Activated T-cell treated with anti-CD3 and anti-CD28 coated beads for 24 hours (primary cell): ENCODE measurements around the gene SSBP1.
A peak's percentile ranks its signal among the peaks of the same experiment; 100 is the strongest.
"Not testable (repeated sequence)": the region's sequence is repeated elsewhere in the genome, so short reads cannot be mapped to it uniquely, and the experiment has no call there.

ENCODE experiments used
- DNase-seq: peaks from one replicate; pipeline ENCODE4 v3.0.0-alpha.2; 2020; ENCODE audit warnings: low read depth

Gene SSBP1

DNA sequence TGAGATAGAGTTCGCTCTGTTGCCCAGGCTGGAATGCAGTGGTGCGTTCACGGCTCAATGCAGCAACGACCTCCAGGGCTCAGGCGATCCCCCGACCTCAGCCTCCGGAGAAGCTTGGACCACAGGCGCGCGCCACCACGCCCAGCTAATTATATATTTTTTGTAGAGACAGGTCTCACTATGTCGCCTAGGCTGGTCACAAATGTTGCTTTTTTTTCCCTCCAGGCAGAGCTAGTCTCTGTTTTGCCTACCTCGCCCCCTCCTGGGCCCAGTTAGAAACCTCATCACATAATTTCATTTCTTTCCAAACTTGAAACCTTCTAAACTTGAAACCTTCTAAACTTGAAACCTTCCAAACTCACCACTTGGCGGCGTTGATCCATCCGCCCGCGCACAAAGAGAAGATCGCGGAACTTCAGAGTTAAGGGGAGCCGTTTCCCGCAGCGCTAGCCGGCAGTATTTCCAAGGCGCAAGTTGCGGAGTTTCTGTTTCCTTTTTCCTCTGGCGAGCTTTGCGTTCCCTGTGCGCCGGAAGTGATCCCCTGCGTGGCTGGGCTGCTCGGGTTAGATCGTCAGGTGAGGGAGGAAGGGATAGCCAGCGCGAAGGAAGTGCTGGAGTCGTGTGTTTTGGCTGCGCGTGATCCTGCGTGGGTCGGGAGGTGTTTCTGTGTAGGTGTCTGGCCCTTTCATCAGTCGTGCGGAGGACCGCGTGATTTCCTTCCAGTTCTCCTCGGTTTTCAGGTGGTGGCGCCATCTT, at the start of gene SSBP1:
Gene SSBP1 (plus strand): TSS at position 523 of the 756 bp plus-strand sequence. CDS start 809 bp downstream, outside the sequence.
- DNase-seq = peak; percentile 89

- not testable (repeated sequence) for DNase-seq
These were observed 48.9 kb upstream of the SSBP1 start for GRCh38 chr7:141689072-141689825.

DNA sequence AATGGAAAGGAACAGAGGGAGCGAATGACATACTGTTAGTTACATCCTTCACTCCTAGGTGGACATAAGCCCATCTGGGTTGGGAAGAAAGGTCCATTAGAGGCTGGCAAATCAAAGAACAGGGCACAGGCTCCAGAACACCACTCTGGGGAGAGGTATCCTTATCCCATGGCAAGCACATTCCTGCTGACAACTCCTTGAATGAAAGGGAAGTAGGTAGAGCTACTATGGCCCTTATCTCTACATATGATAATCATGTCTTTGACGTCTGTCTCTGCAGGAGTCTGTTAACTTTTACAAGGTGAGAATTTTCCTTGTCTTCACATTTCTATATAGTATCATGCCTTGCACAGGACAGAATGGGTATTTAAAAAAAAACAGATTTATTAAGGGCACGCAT, 46.6 kb upstream of the SSBP1 start:
- no peak for DNase-seq

DNA sequence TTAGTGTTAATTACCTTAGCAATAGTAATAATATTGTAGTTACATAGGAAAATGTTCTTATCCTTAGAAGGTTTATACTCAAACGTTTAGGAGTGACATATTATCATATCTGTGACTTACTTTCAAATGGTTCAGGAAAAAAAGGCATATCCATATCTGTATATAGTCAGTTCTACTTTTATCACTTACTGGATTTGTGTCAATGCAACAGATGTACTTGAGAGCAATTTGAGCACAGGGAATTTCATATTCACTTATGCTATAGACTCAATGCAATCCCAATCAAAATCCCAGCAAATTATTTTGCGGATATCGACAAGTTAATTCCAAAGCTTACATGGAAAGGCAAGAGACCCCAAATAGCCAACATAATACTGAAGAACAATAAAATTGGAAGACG, 46.2 kb upstream of the SSBP1 start:
- no peak for DNase-seq

- DNase-seq = no peak
These were observed 45.1 kb upstream of the SSBP1 start for GRCh38 chr7:141693082-141693481.

- DNase-seq = no peak
These were observed 42.3 kb upstream of the SSBP1 start for GRCh38 chr7:141695803-141696289.

DNA sequence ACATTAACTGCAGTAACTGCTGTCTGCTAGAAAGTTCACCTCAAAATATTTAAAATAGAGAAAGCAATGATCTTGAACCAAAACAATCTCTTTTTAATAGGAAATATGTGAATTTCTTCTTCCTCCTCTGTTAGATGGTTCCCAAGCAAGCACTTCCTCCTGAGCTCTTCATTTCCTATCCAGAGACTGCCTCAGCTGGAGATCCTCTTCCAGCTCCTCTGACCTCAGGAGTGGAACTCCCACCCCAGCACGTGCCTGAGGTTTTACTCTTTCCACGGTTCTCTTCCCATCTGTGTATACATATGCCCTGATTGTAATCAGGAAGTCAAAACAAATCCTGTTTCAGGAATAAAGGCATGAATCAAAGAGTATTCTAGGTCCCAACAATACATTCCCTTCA, 41.8 kb upstream of the SSBP1 start:
- no peak for DNase-seq

- DNase-seq = no peak
These were observed 40.8 kb upstream of the SSBP1 start for GRCh38 chr7:141697211-141697871.

DNA sequence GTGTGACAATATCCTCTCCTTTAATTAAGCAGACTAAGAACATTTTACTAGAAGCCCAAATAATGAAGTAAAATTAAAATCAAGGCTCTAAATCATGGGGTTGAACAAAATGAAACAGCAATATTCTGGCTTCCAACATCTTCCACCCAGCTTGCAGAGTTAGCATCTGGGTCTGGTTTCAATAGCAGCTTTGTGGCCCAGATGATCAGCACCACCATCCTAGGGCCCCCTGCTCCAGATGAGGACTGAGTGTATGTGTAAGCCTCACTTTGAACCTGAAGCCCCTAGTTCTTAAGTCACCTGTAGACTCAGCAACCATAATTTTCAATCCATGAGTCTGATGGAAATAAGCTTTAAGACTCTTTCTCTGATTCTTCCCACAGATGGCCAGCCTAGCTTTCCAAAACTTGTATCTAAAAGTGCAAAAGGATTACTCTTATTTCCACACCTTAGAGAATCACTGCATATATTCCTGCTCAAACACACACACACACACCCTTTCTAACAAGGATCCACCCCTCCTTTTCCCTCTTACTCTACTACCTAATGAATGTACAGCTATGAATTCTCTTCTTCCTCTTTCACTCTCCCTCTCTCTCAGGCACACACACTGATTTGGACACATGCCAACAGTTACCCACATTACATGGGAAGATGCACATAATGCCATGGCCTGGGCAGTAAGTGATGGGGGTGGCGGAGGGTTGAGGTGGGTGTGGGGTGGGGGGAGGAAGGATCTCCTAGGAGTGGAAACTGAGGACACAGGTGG, 39.7 kb upstream of the SSBP1 start:
- no peak for DNase-seq

GRCh38 chr7:141699860-141700259, 38.3 kb upstream of the SSBP1 start:
- DNase-seq = no peak

DNA sequence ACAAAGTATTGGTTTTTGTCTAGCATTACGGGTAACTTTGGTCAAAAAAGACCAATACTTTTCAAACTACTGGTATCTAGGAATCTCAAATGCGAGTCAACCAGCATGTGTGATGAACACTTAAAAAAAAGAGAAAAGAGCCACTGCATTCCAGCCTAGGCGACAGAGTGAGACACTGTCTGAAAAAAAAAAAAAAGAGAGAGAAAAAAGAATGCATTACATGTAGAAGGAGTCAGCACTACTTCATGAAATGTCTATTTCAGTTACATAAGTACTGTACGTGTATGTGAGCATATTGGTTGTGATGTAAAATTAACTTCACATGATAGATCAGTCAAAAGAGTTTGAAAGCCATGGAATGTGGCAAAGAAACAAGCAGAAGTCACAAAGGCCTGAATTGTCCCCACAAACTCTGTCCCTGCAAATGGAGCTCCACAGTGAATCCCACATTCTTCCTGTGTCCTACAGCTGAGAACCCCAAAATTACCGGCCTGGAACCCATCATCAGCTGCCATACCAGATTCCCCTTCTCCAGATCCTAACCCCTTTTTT, 37.8 kb upstream of the SSBP1 start:
- DNase-seq = no peak

DNA sequence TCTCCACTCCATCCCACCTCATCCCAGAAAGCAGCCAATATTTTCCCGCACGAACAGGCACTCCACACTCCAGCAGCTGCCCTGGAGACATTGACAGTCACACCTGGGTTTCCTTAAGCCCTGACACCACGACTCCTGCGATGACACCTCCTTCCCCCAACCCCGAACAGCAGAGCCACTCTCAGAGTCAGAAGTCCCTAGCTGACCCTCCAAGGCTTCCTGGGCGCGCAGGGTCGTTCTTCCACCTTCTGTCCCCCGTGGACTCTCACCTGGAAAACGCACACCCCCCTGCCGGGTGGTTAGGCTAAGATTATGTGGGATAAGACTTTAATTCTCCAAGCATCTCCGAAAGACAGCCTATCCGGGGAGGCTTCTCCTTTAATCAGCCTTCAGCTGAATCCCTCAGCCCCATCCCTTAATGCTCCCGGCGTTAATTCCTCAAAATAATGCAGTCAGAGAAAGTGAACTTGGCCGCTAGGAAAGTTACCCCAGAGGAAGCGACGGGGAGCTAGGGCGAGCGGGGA, 37.2 kb upstream of the SSBP1 start:
- no peak for DNase-seq

DNA sequence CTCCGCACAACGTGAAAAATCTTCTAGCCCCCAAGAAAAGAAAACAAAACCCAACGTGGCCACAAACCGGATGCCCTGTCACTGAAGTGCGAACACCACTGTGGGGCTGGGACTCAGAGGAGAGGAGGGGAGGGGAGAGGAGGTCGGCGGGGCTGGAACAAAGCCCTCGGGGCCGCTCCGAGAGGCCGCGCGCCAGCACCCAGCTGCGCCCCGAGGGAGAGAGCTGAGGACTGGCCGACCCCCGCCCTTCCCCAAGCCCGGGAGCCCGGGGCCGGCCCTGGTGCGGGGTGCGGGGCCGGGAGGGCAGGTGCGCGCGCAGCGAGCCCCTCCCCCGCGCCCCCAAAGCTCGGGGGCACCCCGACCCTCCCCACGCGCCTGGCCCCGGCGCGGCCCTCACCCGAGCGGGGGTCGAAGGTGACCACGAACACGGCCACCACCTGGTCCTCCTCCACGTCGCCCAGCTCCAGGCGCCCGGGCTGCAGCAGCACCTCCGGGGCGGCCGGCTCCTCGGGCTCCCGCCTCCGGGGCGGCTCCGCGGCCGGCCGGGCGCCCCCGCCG, 36.6 kb upstream of the SSBP1 start:
- DNase-seq = peak; percentile 57

- peak; percentile 26 for DNase-seq
These were observed 36.1 kb upstream of the SSBP1 start, which contains the start of gene DENND11 for GRCh38 chr7:141702047-141702567. TSS of gene DENND11 (minus strand) at chr7:141702166. CDS start at chr7:141702153, 13 bp downstream.

GRCh38 chr7:141702892-141703291, 35.3 kb upstream of the SSBP1 start:
- no peak for DNase-seq

GRCh38 chr7:141704112-141704511, 34.0 kb upstream of the SSBP1 start:
- no peak for DNase-seq

- DNase-seq = no peak
These were observed 33.4 kb upstream of the SSBP1 start for GRCh38 chr7:141704741-141705140.

- DNase-seq = no peak
These were observed 31.7 kb upstream of the SSBP1 start for GRCh38 chr7:141706239-141707064.

DNA sequence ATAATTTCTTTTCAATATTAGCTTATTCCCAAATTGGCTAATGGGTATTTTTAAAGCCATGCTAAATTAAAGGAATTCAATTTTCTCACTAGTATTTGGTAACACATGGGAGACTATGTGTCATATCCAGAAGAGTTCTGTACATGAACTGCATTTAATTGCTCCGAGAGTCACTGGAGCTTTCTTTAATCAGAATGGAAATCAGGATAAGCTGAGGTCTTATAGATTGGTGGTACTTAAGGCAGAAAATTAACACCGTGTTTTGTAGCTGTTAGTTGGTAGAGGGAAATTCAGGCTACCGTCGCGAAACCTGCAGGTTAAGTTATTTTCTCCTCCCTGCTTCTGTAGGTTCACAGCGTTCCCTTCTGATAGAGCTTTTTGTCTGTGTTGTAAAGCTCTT, 29.8 kb upstream of the SSBP1 start, which contains the start of gene WEE2:
Gene WEE2 (plus strand): TSS at position 3 of the 400 bp plus-strand sequence. CDS start 406 bp downstream, outside the sequence.
- DNase-seq = no peak

DNA sequence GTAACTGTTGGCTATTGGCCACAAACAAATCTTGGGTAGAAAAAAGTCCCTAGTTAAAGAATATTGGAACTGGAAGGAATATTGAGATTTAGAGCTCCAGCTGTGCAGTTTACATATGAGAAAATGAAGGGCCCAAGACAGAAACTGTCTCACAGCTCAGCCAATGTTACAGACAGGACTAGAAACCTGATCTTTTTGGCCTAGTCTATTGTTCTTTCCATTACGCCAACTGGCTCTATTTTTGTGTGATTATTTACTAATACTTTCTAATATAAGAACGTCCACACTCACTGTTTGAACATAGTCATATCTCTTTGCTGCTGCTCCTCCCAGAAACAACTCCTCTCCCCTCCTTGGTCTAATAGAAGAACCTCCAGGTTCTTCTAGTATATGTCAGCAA, 28.8 kb upstream of the SSBP1 start:
- DNase-seq = no peak
